Measurements from ENCODE around the gene DAB2IP.

- TF ChIP-seq, protein P1, sequence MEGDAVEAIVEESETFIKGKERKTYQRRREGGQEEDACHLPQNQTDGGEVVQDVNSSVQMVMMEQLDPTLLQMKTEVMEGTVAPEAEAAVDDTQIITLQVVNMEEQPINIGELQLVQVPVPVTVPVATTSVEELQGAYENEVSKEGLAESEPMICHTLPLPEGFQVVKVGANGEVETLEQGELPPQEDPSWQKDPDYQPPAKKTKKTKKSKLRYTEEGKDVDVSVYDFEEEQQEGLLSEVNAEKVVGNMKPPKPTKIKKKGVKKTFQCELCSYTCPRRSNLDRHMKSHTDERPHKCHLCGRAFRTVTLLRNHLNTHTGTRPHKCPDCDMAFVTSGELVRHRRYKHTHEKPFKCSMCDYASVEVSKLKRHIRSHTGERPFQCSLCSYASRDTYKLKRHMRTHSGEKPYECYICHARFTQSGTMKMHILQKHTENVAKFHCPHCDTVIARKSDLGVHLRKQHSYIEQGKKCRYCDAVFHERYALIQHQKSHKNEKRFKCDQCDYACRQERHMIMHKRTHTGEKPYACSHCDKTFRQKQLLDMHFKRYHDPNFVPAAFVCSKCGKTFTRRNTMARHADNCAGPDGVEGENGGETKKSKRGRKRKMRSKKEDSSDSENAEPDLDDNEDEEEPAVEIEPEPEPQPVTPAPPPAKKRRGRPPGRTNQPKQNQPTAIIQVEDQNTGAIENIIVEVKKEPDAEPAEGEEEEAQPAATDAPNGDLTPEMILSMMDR (IDR thresholded peaks at IDR 0.05; ENCODE audit: low read depth, low read length), result no peak
- TF ChIP-seq EZH2phosphoT487 (IDR thresholded peaks at IDR 0.05; ENCODE audit: low read depth), result no peak
Measured at GRCh38 chr9:121745396-121745695, 93.9 kb downstream of the DAB2IP start.

Measured in OCI-LY3 (cell line).